HUES6 (cell line): ENCODE data around the gene SLC43A3.
A peak's percentile ranks its signal among the peaks of the same experiment; 100 is the strongest.
"Not testable (repeated sequence)": the region's sequence is repeated elsewhere in the genome, so short reads cannot be mapped to it uniquely, and the experiment has no call there.

Source experiments
- H3K27ac ChIP-seq: 2 replicates; pipeline ENCODE4 v1.7.0; 2013; ENCODE audit warnings: low read depth, mild to moderate bottlenecking, low read length, inconsistent platforms
- H3K27me3 ChIP-seq: 2 replicates; pipeline ENCODE4 v1.6.1; 2013; ENCODE audit warnings: low read length; ENCODE audit not compliant: control insufficient read depth, insufficient read depth
- H3K36me3 ChIP-seq: 2 replicates; pipeline ENCODE4 v1.6.1; 2013; ENCODE audit warnings: low read length; ENCODE audit not compliant: control insufficient read depth, insufficient read depth
- H3K4me1 ChIP-seq: 2 replicates; pipeline ENCODE4 v1.6.1; 2013; ENCODE audit warnings: low read length; ENCODE audit not compliant: control insufficient read depth, insufficient read depth
- H3K4me3 ChIP-seq: 2 replicates; pipeline ENCODE4 v1.5.1; 2013; ENCODE audit warnings: low read depth, low read length
- H3K9ac ChIP-seq: one replicate; pipeline ENCODE4 v1.6.1; 2013; ENCODE audit warnings: mild to moderate bottlenecking, low read length
- H3K9me3 ChIP-seq: 2 replicates; pipeline ENCODE4 v1.6.1; 2013; ENCODE audit warnings: low read depth, low read length; ENCODE audit not compliant: control insufficient read depth, insufficient read depth

The SLC43A3 gene

DNA sequence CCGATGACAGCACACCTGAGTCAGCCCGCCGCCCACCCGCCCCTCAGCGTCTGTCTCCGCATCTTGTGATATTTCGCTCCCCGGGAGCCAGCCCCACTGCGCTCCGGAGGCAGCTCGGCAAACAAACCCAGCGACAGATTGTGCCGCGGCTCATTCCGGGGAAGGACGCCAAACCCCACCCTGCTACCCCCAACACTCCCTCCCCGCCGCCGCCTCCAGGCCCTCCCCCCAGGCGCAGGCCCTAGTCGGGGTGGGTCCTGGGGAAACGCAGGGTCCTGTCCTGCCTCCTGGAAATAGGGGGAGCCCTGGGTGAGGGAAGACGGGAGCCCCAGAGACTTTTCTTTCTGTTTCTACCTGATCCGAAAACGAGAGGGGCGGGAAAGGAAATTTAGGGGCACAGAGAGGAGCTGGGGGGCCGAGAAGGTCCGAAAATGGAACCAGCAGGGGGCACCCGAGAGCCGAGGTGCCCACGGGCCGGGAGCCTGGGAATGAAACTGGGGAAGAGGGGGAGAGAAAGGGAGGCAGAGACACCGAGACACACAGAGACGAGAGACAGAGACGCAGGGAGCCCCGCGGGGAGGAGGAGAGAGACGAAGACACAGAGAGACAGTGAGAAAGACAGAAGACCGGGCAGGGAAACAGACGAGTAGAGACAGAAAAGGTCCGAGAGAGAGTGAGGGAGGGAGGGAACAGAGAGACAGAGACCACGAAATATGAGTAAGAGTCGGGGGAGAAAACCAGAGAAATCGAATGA is 31.7 kb upstream of the SLC43A3 start:
- no peak overlapping the region for H3K9ac ChIP-seq
- peaks cover 78% of the 10 kb centered on the region for H3K27me3 ChIP-seq
- H3K4me3 ChIP-seq = peak overlapping the region; percentile 63
- peaks cover 28% of the 10 kb centered on the region for H3K4me1 ChIP-seq
- H3K9me3 ChIP-seq = no peaks in the 10 kb centered on the region
- no peaks in the 10 kb centered on the region for H3K36me3 ChIP-seq
- H3K27ac ChIP-seq = no peak overlapping the region

DNA sequence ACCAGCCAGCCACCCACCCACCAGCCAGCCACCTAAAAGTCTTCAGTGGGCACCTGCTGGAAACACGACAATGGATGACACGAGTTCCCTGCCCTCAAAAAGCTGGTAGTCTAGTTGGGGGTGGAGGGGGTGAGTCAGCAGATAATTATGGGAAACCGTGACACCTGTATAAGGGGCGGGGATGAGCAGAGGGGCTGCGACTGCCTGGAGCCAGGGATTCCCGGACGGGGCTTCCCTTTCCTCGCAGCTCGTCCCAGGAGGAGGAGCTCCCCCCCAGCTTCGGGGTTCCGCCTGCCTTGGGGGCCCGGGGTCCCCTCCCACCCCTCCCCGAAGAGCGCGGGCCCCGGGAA is 31.1 kb upstream of the SLC43A3 start:
- H3K27ac ChIP-seq = no peak overlapping the region
- peaks cover 23% of the 10 kb centered on the region for H3K4me1 ChIP-seq
- peaks cover 78% of the 10 kb centered on the region for H3K27me3 ChIP-seq
- H3K36me3 ChIP-seq = no peaks in the 10 kb centered on the region
- no peaks in the 10 kb centered on the region for H3K9me3 ChIP-seq
- no peak overlapping the region for H3K9ac ChIP-seq
- peak overlapping the region; percentile 63 for H3K4me3 ChIP-seq

DNA sequence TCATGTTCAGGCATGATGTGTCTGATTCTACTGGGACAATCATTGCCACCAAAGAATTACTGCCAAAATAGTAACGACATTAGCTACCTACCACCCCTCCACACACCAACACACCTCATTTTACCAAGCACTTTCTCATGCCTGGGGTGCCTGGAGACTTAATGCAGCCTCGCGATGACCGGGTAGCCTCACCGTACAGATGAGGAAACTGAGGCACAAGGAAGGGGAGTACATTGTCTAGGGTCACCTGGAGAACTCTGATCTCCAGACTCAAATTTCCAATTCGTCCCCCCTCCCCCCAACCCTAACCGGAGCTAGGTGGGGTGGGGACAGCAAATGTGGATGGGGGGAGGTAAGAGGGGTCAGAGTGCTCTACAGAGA is 30.7 kb upstream of the SLC43A3 start:
- H3K27me3 ChIP-seq = peaks cover 78% of the 10 kb centered on the region
- peak overlapping the region; percentile 63 for H3K4me3 ChIP-seq
- H3K4me1 ChIP-seq = peaks cover 19% of the 10 kb centered on the region

DNA sequence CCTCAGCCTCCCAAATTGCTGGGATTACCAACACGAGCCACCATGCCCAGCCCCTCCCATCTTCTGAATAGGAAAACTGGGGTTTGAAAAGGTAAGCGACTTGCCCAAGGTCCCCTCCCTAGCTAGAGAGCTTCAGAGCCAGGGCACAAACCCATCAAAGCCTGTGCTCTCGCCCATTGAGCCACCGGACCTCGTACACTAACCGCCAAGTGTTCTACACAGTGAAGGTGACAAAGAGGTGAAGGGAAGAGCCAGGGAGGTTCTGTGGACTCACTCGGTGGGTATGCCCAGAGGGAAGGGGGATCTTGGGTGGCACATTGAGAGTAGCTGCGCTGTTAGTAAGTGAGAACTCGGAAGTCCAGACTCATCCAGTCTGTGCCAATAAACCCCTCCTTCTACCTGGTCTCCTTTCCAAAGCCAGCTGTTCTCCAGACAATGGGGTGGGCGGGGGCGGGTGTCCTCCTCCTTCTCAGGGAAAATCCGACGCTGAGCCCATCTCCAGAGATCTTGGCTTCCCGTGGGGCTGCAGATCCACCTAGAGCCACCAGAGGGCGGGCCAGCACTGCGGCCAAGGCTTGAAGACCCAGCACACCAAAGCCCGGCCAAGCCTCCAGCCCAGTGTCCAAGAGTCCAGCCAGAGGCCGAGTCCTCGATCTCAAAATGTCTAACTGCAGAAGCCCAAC is 30.2 kb upstream of the SLC43A3 start:
- peaks cover 17% of the 10 kb centered on the region for H3K4me1 ChIP-seq
- H3K27ac ChIP-seq = no peak overlapping the region
- peak overlapping the region; percentile 63 for H3K4me3 ChIP-seq
- H3K9ac ChIP-seq = peak overlapping the region; percentile 18
- H3K9me3 ChIP-seq = no peaks in the 10 kb centered on the region
- peaks cover 75% of the 10 kb centered on the region for H3K27me3 ChIP-seq
- H3K36me3 ChIP-seq = no peaks in the 10 kb centered on the region

More for the DNA sequence above, 30.7 kb upstream of the SLC43A3 start:
- Histone ChIP-seq H3K9ac (peak overlapping the region; percentile 18), H3K27ac (no peak overlapping the region), H3K36me3 (no peaks in the 10 kb centered on the region), H3K9me3 (no peaks in the 10 kb centered on the region)

DNA sequence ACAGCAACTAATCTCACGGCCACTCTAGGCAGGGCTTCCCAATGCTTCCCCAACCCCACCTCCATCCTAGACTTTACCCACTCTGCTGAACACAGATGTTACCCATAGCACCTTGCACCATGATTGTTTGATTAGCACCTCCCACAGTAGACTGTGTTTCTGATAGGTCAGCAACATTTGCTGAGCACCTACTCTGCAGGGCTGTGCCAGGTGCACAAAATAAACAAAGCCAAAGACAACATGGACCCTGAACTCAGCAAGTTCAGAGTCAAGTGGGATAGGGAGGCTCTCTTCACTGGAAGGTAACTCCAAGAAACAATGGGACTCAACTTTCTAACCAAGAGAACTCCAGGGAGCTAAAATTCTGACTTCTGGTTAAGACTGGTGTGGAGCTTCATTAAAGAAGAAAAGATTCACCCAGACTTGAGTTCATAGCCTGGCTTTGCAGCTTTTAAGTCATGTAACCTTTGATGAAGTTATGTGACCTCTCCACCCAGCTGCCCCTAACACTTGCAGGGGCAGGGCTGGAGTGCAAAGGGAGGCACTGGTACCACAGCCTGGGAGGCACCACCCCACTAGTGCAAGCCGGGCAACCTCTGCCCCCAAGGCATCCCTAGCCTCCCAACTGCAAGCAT is 26.7 kb upstream of the SLC43A3 start:
- no peaks in the 10 kb centered on the region for H3K9me3 ChIP-seq
- no peaks in the 10 kb centered on the region for H3K36me3 ChIP-seq
- peaks cover 10% of the 10 kb centered on the region for H3K4me1 ChIP-seq
- H3K9ac ChIP-seq = no peak overlapping the region
- no peak overlapping the region for H3K4me3 ChIP-seq
- peaks cover 49% of the 10 kb centered on the region for H3K27me3 ChIP-seq
- no peak overlapping the region for H3K27ac ChIP-seq

DNA sequence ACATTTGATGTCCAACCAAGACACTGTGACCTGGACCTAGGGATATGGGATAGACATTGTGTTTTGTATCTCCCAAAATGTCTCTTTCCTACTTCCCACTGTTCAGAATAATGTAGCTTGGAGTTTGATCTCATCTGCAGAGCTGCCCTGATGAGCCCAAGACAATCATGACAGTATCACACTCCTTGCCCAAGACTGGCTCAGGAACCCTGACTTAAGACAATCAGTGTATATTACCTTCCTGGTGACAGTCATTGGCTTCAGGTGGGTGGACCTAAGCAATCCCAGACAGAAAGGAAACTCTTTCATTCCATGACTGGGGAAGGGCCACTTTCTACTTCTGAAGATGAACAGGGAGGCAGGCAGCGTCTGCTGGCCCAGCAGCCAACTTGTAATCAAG is 19.1 kb upstream of the SLC43A3 start:
- no peaks in the 10 kb centered on the region for H3K36me3 ChIP-seq
- no peaks in the 10 kb centered on the region for H3K4me1 ChIP-seq
- H3K27ac ChIP-seq = no peak overlapping the region

DNA sequence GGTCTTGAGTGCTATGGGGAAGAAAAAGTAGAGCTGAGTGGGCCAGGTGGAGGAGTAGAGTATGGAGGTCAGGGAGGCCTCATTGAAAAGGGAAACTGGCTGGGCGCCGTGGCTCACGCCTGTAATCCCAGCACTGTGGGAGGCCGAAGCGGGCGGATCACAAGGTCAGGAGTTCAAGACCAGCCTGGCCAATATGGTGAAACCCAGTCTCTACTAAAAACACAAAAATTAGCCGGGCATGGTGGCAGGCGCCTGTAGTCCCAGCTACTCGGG is 18.1 kb upstream of the SLC43A3 start:
- H3K9me3 ChIP-seq, H3K27me3 ChIP-seq, H3K36me3 ChIP-seq, H3K27ac ChIP-seq, H3K4me3 ChIP-seq, H3K9ac ChIP-seq, H3K4me1 ChIP-seq: not testable (repeated sequence)

More for the DNA sequence above, 19.1 kb upstream of the SLC43A3 start:
- H3K9me3 ChIP-seq = no peaks in the 10 kb centered on the region
- no peak overlapping the region for H3K9ac ChIP-seq
- no peak overlapping the region for H3K4me3 ChIP-seq
- H3K27me3 ChIP-seq = peaks cover 2% of the 10 kb centered on the region

DNA sequence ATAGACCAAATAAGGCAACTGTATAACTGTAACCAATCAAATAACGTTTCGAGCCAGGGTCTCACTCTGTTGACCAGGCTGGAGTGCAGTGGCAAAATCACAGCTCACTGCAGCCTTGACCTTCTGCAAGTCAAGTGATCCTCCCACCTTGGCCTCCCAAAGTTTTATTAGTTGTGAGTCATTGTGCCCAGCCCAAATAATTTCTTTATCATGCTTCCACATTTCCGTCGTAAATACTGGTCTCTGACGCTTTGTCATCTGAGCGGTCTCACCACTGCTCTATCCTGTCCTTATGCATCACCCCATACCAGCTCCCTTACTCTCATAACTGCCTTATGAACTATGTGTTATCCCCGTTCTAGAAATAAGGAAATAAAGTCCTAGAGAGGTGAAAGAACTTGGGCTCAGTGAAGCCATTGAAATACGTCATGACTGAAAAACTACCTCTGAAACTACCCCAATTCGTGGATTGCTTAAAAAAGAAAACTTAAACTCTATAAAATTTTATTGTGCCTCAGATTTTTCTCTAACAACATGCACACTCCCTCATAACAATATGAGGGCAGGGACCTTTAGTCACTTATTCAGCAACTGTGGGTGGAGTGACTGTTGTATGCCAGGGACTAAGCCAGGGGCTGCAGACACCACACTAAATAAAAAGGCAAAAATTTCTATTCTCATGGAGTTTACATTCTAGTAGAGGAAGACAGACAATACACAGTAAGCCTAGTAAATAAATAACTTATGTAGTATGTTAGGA is 17.6 kb upstream of the SLC43A3 start:
- no peak overlapping the region for H3K27ac ChIP-seq
- H3K36me3 ChIP-seq = no peaks in the 10 kb centered on the region
- no peak overlapping the region for H3K9ac ChIP-seq
- no peaks in the 10 kb centered on the region for H3K9me3 ChIP-seq
- H3K4me3 ChIP-seq = no peak overlapping the region
- no peaks in the 10 kb centered on the region for H3K4me1 ChIP-seq
- peaks cover 2% of the 10 kb centered on the region; the same call in 1 of the 2 replicates for H3K27me3 ChIP-seq

DNA sequence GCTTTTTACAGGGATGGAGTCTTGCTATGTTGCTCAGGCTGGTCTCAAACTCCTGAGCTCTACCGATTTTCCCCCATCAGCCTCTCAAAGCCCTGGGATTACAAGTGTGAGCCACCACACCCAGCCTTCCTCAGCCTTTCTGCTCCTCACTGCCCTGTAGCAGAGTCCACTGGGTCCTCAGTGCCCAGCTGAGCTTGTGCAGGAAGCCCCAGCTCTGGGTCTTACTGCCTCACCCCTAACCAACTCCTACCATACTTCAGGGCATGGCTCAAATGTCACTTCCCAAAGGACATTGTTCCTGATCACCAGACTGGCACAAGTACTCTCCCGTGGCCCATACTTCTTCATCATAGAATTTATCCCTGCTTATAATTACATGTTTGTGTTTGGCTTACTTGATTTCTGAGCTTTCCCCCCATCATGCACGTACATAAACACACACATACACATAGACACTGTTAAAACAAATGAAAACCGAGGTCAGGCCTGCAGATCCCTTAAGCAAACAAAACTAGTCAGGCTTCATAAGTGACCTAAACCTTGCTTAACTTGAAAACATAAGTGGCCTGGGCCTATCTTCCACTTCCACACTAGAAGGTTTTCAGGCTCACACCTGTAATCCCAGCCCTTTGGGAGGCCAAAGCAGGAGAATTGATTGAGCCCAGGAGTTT is 14.0 kb upstream of the SLC43A3 start:
- H3K36me3 ChIP-seq = no peaks in the 10 kb centered on the region
- no peak overlapping the region for H3K27ac ChIP-seq
- H3K4me1 ChIP-seq = no peaks in the 10 kb centered on the region

DNA sequence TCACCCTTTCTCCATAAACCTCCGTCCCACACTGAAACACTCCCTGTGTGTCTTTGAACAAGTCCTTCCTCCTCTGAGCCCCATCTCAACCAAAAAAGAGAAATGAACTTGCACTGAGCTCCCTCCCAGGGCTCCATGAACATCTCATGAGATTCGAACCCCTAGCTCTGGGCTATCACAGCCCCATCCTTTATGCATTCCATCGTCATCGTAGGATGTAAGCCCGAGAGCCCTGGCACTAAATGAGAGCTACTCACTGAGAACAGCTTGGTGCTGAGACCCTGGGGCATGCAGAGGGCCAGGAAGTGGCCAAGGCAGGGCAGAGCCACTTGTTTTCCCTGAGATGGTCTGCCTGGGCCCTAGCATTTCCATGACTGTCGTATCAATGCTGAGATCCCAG is 12.9 kb upstream of the SLC43A3 start:
- H3K9me3 ChIP-seq = no peaks in the 10 kb centered on the region
- H3K27me3 ChIP-seq = no peaks in the 10 kb centered on the region
- no peak overlapping the region for H3K27ac ChIP-seq
- no peaks in the 10 kb centered on the region for H3K4me1 ChIP-seq
- H3K4me3 ChIP-seq = no peak overlapping the region
- no peak overlapping the region for H3K9ac ChIP-seq
- no peaks in the 10 kb centered on the region for H3K36me3 ChIP-seq

More for the DNA sequence above, 14.0 kb upstream of the SLC43A3 start:
- H3K27me3 ChIP-seq = no peaks in the 10 kb centered on the region
- no peaks in the 10 kb centered on the region for H3K9me3 ChIP-seq
- H3K9ac ChIP-seq = no peak overlapping the region
- H3K4me3 ChIP-seq = no peak overlapping the region
